ENCODE data around the gene HSD11B1L.
A peak's percentile ranks its signal among the peaks of the same experiment; 100 is the strongest.
"Not testable (repeated sequence)": the region's sequence is repeated elsewhere in the genome, so short reads cannot be mapped to it uniquely, and the experiment has no call there.

HSD11B1L gene

GRCh38 chr19:5683177-5683886 lies 2.5 kb downstream of the HSD11B1L start:
- Mint-ChIP-seq H3K27ac (peak overlapping the region in 1 of 3 experiments; percentile 41), H3K4me1 (peaks cover 15% of the 10 kb centered on the region), H3K36me3 (ENCODE audit: low read depth) (peaks cover 3% of the 10 kb centered on the region), H3K4me3 (peak overlapping the region; percentile 69 to 100 (median 73)), H3K27me3 (ENCODE audit: low read depth) (no peaks in the 10 kb centered on the region), H3K9me3 (no peaks in the 10 kb centered on the region)
- no peak for TF ChIP-seq CTCF (IDR thresholded peaks at IDR 0.05; ENCODE audit: unreplicated experiment in 3 of 3)

GRCh38 chr19:5684694-5685430 lies 4.0 kb downstream of the HSD11B1L start:
- Mint-ChIP-seq H3K36me3 (ENCODE audit: low read depth) (peaks cover 3% of the 10 kb centered on the region), H3K27me3 (ENCODE audit: low read depth) (peaks cover 3% of the 10 kb centered on the region), H3K4me1 (peaks cover 12% of the 10 kb centered on the region), H3K4me3 (peak overlapping the region in 1 of 3 experiments; percentile 38), H3K9me3 (no peaks in the 10 kb centered on the region), H3K27ac (no peak overlapping the region)
- no peak for TF ChIP-seq CTCF (IDR thresholded peaks at IDR 0.05; ENCODE audit: unreplicated experiment in 3 of 3)

GRCh38 chr19:5686326-5686646 lies 5.5 kb downstream of the HSD11B1L start:
- Mint-ChIP-seq H3K9me3 (no peaks in the 10 kb centered on the region), H3K4me3 (peak overlapping the region; percentile 83 to 89 (median 86)), H3K4me1 (peaks cover 10% of the 10 kb centered on the region), H3K27me3 (ENCODE audit: low read depth) (peaks cover 8% of the 10 kb centered on the region), H3K36me3 (ENCODE audit: low read depth) (peaks cover 3% of the 10 kb centered on the region), H3K27ac (peak overlapping the region; percentile 64 to 91 (median 88))
- TF ChIP-seq CTCF (IDR thresholded peaks at IDR 0.05; ENCODE audit: unreplicated experiment in 3 of 3), result no peak

- H3K4me3 Mint-ChIP-seq, result peak overlapping the region; percentile 83 to 89 (median 86)
- H3K36me3 Mint-ChIP-seq (ENCODE audit: low read depth), result peaks cover 3% of the 10 kb centered on the region
- H3K9me3 Mint-ChIP-seq, result no peaks in the 10 kb centered on the region
- peak overlapping the region; percentile 64 to 91 (median 88) for H3K27ac Mint-ChIP-seq
- peaks cover 5% of the 10 kb centered on the region for H3K4me1 Mint-ChIP-seq
- peak; percentile 75 to 81 (median 75) for TF ChIP-seq CTCF (IDR thresholded peaks at IDR 0.05; ENCODE audit: unreplicated experiment in 3 of 3)
- H3K27me3 Mint-ChIP-seq (ENCODE audit: low read depth), result peaks cover 8% of the 10 kb centered on the region
Observed at GRCh38 chr19:5686647-5687359, 6.0 kb downstream of the HSD11B1L start.

GRCh38 chr19:5687360-5688198 lies 6.8 kb downstream of the HSD11B1L start:
- TF ChIP-seq CTCF (IDR thresholded peaks at IDR 0.05; ENCODE audit: unreplicated experiment in 3 of 3), result no peak
- Mint-ChIP-seq H3K27ac (no peak overlapping the region), H3K4me1 (peaks cover 8% of the 10 kb centered on the region), H3K4me3 (peak overlapping the region; percentile 83 to 89 (median 86)), H3K36me3 (ENCODE audit: low read depth) (peaks cover 6% of the 10 kb centered on the region), H3K9me3 (no peaks in the 10 kb centered on the region), H3K27me3 (ENCODE audit: low read depth) (peaks cover 8% of the 10 kb centered on the region)

DNA sequence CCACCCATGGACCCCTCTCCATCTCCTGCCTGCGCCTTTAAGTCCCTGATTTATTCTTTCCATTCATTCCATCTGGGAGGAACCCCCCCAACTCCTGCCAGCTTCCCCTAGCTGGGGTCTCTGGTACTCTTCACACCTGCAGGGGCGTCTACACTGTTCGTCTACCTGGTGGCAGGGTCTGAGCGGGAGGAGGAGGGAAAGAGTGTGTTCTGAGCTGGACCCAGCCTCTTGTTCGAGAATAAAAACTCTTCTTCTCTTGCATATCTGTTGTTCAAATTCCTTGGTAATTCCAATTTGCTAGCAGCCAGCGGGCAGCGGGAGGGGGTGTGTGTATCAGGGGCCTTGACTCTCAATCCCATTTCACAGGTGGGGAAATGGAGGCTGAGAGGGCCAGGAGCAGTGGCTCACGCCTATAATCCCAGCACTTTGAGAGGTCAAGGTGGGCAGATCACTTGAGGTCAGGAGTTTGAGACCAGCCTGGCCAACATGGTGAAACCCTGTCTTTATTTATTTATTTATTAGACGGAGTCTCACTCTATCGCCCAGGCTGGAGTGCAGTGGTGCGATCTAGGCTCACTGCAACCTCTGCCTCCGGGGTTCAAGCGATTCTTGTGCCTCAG lies 7.5 kb downstream of the HSD11B1L start:
- not testable (repeated sequence) for H3K36me3 Mint-ChIP-seq (ENCODE audit: low read depth); H3K9me3 Mint-ChIP-seq; H3K27me3 Mint-ChIP-seq (ENCODE audit: low read depth); H3K27ac Mint-ChIP-seq
- peaks cover 11% of the 10 kb centered on the region for H3K4me1 Mint-ChIP-seq
- H3K4me3 Mint-ChIP-seq, result peak overlapping the region; percentile 59 to 73 (median 68)
